GM12874 (cell line): ENCODE measurements around the gene PDK3.

Experiments
- TF ChIP-seq, protein P1 (sequence below): IDR thresholded peaks from 2 replicates; pipeline ENCODE4 v1.5.1; 2011; ENCODE audit warnings: low read depth, mild to moderate bottlenecking, control low read depth, low read length, moderate library complexity; ENCODE audit not compliant: insufficient read depth

The PDK3 gene

GRCh38 chrX:24494647-24495075, 29.6 kb downstream of the PDK3 start:
- TF ChIP-seq, protein P1, sequence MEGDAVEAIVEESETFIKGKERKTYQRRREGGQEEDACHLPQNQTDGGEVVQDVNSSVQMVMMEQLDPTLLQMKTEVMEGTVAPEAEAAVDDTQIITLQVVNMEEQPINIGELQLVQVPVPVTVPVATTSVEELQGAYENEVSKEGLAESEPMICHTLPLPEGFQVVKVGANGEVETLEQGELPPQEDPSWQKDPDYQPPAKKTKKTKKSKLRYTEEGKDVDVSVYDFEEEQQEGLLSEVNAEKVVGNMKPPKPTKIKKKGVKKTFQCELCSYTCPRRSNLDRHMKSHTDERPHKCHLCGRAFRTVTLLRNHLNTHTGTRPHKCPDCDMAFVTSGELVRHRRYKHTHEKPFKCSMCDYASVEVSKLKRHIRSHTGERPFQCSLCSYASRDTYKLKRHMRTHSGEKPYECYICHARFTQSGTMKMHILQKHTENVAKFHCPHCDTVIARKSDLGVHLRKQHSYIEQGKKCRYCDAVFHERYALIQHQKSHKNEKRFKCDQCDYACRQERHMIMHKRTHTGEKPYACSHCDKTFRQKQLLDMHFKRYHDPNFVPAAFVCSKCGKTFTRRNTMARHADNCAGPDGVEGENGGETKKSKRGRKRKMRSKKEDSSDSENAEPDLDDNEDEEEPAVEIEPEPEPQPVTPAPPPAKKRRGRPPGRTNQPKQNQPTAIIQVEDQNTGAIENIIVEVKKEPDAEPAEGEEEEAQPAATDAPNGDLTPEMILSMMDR: no peak

- TF ChIP-seq, protein P1: no peak
Measured at GRCh38 chrX:24495700-24496099, 30.6 kb downstream of the PDK3 start.

DNA sequence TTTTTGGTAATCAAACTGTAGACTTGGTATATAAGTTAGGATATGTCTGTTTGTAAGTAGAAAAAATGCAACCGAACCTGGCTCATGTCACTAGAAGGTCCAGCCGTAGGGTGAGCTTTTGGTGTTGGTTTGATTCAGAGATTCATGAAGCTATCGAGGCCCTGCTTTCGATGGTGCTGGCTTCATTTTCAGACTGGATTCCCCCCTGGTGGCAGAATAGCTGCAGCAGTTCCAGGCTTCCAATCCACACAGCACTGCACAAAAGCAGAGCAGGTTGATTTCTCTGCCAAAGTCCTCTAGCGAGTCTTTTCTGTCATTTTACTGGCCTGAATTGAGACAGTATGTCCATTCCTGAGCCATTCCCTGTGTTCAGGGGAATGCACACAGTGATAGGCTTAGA, 33.1 kb downstream of the PDK3 start:
- TF ChIP-seq, protein P1: no peak

- TF ChIP-seq, protein P1: 0 out of 2 replicates have a peak, but pooled peaks have one; percentile 13
Measured at GRCh38 chrX:24498975-24499374, 33.9 kb downstream of the PDK3 start.

GRCh38 chrX:24506082-24506481, 41.0 kb downstream of the PDK3 start:
- TF ChIP-seq, protein P1: no peak

GRCh38 chrX:24508375-24508774, 43.3 kb downstream of the PDK3 start:
- TF ChIP-seq, protein P1: no peak

- TF ChIP-seq, protein P1: no peak
Measured at GRCh38 chrX:24513416-24513815, 48.3 kb downstream of the PDK3 start.
